Chondrocyte (in vitro differentiated cells): Measurements from ENCODE around the gene STOM. TPM values are rescaled to one million over a fixed set of nuclear protein-coding genes. Genes with fewer than 3 reads are reported as not detected.

Source experiments
- DNase-seq: peaks from one replicate; pipeline ENCODE4 v3.0.0; 2021; ENCODE audit warnings: mixed read lengths, low spot score
- H3K27ac Mint-ChIP-seq: one replicate; pipeline ENCODE4 v1.8.0; 2021; ENCODE audit warnings: mild to moderate bottlenecking, moderate library complexity, mixed read lengths; ENCODE audit not compliant: unreplicated experiment
- H3K27me3 Mint-ChIP-seq: 2 replicates; pipeline ENCODE4 v1.8.0; 2021; ENCODE audit warnings: low read depth, mixed read lengths
- H3K36me3 Mint-ChIP-seq: 2 replicates; pipeline ENCODE4 v1.8.0; 2021; ENCODE audit warnings: low read depth, mixed read lengths
- H3K4me1 Mint-ChIP-seq: 2 replicates; pipeline ENCODE4 v1.8.0; 2021; ENCODE audit warnings: low read depth, mild to moderate bottlenecking, mixed read lengths
- H3K4me3 Mint-ChIP-seq: one replicate; pipeline ENCODE4 v1.8.0; 2021; ENCODE audit warnings: mild to moderate bottlenecking, moderate library complexity, mixed read lengths; ENCODE audit not compliant: unreplicated experiment
- H3K9me3 Mint-ChIP-seq: 2 replicates; pipeline ENCODE4 v1.8.0; 2021; ENCODE audit warnings: low read depth, mixed read lengths
- CTCF ChIP-seq: fragments of 200-600 bp; sonication (generic); IDR thresholded peaks from 2 replicates; pipeline ENCODE4 v1.5.0; 2021; ENCODE audit warnings: antibody characterized with exemption, mild to moderate bottlenecking, moderate library complexity
- total RNA-seq: library from RNA; stranded (reverse); gene quantifications from 3 replicates; pipeline ENCODE4 v1.2.1, GENCODE V29; 2021

The STOM gene
- total RNA-seq, 1 donor from 2014 or later, result 83.6 TPM

GRCh38 chr9:121376214-121376830 is 6.3 kb upstream of the STOM start:
- no peak for DNase-seq
- no peaks in the 10 kb centered on the region for H3K36me3 Mint-ChIP-seq
- no peak overlapping the region for H3K4me3 Mint-ChIP-seq
- H3K9me3 Mint-ChIP-seq, result peaks cover 5% of the 10 kb centered on the region
- TF ChIP-seq CTCF, result peak; percentile 89
- peaks cover 24% of the 10 kb centered on the region for H3K4me1 Mint-ChIP-seq
- no peak overlapping the region for H3K27ac Mint-ChIP-seq
- no peaks in the 10 kb centered on the region for H3K27me3 Mint-ChIP-seq

- no peak overlapping the region for H3K4me3 Mint-ChIP-seq
- no peaks in the 10 kb centered on the region for H3K36me3 Mint-ChIP-seq
- no peak for TF ChIP-seq CTCF
- peaks cover 4% of the 10 kb centered on the region for H3K9me3 Mint-ChIP-seq
- H3K27me3 Mint-ChIP-seq, result no peaks in the 10 kb centered on the region
- no peak for DNase-seq
- peaks cover 39% of the 10 kb centered on the region for H3K4me1 Mint-ChIP-seq
- H3K27ac Mint-ChIP-seq, result peak overlapping the region; percentile 3
Observed at GRCh38 chr9:121373011-121373729, 3.1 kb upstream of the STOM start.

GRCh38 chr9:121372239-121373010 is 2.4 kb upstream of the STOM start:
- peaks cover 47% of the 10 kb centered on the region for H3K4me1 Mint-ChIP-seq
- no peaks in the 10 kb centered on the region for H3K36me3 Mint-ChIP-seq
- DNase-seq, result no peak
- no peaks in the 10 kb centered on the region for H3K9me3 Mint-ChIP-seq
- H3K27me3 Mint-ChIP-seq, result no peaks in the 10 kb centered on the region
- no peak overlapping the region for H3K4me3 Mint-ChIP-seq
- H3K27ac Mint-ChIP-seq, result peak overlapping the region; percentile 46
- no peak for TF ChIP-seq CTCF

GRCh38 chr9:121371495-121372061 is 1.5 kb upstream of the STOM start:
- TF ChIP-seq CTCF, result no peak
- Mint-ChIP-seq H3K4me1 (peaks cover 51% of the 10 kb centered on the region), H3K36me3 (no peaks in the 10 kb centered on the region), H3K27me3 (no peaks in the 10 kb centered on the region), H3K9me3 (no peaks in the 10 kb centered on the region), H3K4me3 (no peak overlapping the region), H3K27ac (peak overlapping the region; percentile 54)
- DNase-seq, result no peak

GRCh38 chr9:121368745-121369144 is 1.3 kb downstream of the STOM start:
- no peak for TF ChIP-seq CTCF
- no peaks in the 10 kb centered on the region for H3K36me3 Mint-ChIP-seq
- no peaks in the 10 kb centered on the region for H3K9me3 Mint-ChIP-seq
- DNase-seq, result no peak
- no peaks in the 10 kb centered on the region for H3K27me3 Mint-ChIP-seq
- no peak overlapping the region for H3K27ac Mint-ChIP-seq
- peaks cover 74% of the 10 kb centered on the region for H3K4me1 Mint-ChIP-seq
- H3K4me3 Mint-ChIP-seq, result peak overlapping the region; percentile 89
